Heart left ventricle (tissue), 13 donors: Measurements from ENCODE around the gene TXNDC16.

ENCODE experiments used
- CTCF ChIP-seq, 12 donors: fragments of 200-600 bp; sonication (generic) in 4 of 12; IDR thresholded peaks; one replicate each; pipeline versions ENCODE4 v1.5.0 to v1.8.0; 2018 to 2022; ENCODE audit warnings: antibody characterized with exemption in 12 of 12, mild to moderate bottlenecking in 5 of 12
- POLR2A ChIP-seq, 2 donors: fragments of 450-650 bp; IDR thresholded peaks; one replicate each; pipeline ENCODE4 v1.6.1; 2017; ENCODE audit warnings: antibody characterized with exemption in 2 of 2, mild to moderate bottlenecking in 2 of 2, moderate library complexity in 2 of 2
- donor health status: ischemic (EF 13 %, LVEDD 7.1; RV severe dilation, severe dysfunction).
- donor health status: DM: no; HTN: yes; CAD: no.
- donor health status: DM: no; HTN: no; CAD: no.
- donor health status: ischemic (EF 25% LVEDD 6.9; RV normal size, moderate dysfunction).
- donor health status: ischemic (EF 25% LVEDD 5.7; RV mildly dilated, moderate dysfunction).
- donor health status: ischemic (EF 35%, LVEDD 5.7; RV mildly dilated, moderate dysfunction).
- donor health status: nonischemic (EF 11% LVEDD 7.7; RV severe dilation, severe dysfunction).
- donor health status: DM: yes; HTN: yes; CAD: no.
- donor health status: PGD.
- donor health status: ischemic (EF 29% LVEDD 5.4; RV normal size, mild dysfunction).
- donor health status: nonischemic (EF 23%, LVEDD 6.1; RV moderate dilation, normal function).

DNA sequence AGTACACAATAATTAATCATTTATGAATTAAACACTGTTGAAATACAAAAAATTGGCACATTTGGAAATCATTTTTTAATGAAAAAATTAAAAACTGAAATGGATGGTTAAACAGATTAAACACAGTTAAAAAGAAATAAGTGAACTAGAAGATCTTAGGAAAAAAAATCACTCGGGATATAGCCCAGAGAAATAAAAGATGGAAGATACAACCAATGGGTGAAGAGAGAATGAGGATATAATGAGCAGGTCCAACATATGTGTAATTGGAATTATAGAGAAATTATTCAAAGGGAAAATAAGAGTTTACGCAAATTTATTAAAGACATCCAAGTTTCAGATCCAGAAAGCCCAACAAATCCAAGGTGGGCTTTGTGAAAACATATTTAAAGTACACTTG, 6.4 kb upstream of the TXNDC16 start:
- TF ChIP-seq CTCF (IDR thresholded peaks at IDR 0.05), result no peak
- TF ChIP-seq POLR2A (IDR thresholded peaks at IDR 0.05), result no peak
